ENCODE results near the gene CYP4F2.
A peak's percentile ranks its signal among the peaks of the same experiment; 100 is the strongest.
"Not testable (repeated sequence)": the region's sequence is repeated elsewhere in the genome, so short reads cannot be mapped to it uniquely, and the experiment has no call there.

Gene CYP4F2, protein sequence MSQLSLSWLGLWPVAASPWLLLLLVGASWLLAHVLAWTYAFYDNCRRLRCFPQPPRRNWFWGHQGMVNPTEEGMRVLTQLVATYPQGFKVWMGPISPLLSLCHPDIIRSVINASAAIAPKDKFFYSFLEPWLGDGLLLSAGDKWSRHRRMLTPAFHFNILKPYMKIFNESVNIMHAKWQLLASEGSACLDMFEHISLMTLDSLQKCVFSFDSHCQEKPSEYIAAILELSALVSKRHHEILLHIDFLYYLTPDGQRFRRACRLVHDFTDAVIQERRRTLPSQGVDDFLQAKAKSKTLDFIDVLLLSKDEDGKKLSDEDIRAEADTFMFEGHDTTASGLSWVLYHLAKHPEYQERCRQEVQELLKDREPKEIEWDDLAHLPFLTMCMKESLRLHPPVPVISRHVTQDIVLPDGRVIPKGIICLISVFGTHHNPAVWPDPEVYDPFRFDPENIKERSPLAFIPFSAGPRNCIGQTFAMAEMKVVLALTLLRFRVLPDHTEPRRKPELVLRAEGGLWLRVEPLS

DNA sequence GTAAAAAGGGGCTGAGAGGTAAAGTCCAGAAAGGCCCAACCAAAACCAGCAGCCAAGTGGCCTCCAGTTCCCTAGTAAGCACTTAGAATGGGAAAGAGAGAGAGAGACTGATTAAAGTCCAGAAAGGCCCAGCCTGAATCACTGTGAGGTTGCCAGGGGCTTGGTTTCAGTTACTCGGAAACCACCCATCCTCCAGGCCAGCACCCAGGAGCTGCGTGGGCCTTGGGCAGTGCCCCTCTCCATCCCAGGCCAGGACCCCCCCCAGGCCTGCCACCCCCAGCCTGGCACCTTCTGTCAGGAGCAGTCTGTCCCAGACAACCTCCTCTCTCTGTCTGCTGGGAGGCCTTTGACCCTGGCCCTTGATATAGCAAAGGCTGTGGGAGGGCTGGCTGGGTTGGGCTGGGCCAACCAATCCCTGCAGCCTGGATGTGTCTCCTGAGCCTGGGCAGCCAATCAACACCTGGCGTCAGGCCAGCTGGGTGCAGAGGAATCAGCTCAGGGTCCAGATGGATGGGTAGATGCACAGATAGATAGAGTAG is at the start of gene CYP4F2:
Gene CYP4F2 (minus strand): TSS at position 337 of the 539 bp plus-strand sequence. CDS start 463 bp downstream, outside the sequence.
- FAIRE-seq (no peak), DNase-seq (ENCODE audit: low spot score) (no peak)

- no peak for DNase-seq (ENCODE audit: low spot score)
- FAIRE-seq, result no peak
Observed at GRCh38 chr19:15945301-15945700, 47.4 kb upstream of the CYP4F2 start.

DNA sequence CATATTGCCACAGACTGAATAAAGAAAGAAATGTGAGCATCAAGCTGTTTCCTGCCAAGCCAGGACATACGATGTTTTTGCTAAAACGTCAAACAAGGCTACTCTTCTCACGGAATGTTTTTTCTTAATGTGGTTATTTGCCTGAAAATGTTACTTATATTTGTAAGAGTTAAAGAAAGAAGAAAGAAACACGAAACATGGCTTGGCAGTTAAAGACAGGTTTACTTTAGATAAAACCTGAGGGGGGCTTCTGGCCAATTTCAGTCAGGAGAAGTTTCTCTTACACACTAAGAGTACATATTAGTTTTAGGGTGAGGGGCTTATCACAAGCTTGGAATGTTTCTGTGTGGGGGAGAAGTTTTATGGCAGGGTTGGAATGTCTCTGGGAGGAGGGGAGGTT is 46.5 kb upstream of the CYP4F2 start:
- FAIRE-seq, result no peak

GRCh38 chr19:15937771-15938170 is 39.9 kb upstream of the CYP4F2 start:
- DNase-seq (ENCODE audit: low spot score), result no peak
- FAIRE-seq, result no peak

More for the DNA sequence above, 46.5 kb upstream of the CYP4F2 start:
- DNase-seq (ENCODE audit: low spot score), result no peak

DNA sequence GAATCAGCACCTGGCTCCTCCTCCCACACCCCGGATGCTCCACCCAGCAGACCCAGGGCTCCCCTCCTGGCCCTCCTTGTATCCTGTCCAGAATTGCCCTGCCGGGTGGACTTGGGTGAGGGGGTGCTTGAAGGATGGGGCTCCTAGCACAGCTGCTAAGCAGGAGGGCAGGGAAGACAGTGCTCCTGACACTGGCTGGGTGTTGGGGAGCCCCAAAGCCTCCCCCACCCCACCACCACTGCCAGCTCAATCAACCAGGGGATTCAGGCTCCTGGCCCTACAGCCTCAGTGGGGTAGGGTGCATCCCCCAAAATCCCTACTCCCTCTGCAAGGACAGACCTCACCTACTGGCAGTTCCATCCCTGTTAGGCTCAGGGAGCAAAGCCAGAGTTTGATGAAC is 39.1 kb upstream of the CYP4F2 start:
- DNase-seq (ENCODE audit: low spot score), result no peak
- no peak for FAIRE-seq

- FAIRE-seq, result no peak
- no peak for DNase-seq (ENCODE audit: low spot score)
Observed at GRCh38 chr19:15936173-15936572, 38.3 kb upstream of the CYP4F2 start.

GRCh38 chr19:15935167-15935702 is 37.4 kb upstream of the CYP4F2 start:
- no peak for DNase-seq (ENCODE audit: low spot score)
- no peak for FAIRE-seq

DNA sequence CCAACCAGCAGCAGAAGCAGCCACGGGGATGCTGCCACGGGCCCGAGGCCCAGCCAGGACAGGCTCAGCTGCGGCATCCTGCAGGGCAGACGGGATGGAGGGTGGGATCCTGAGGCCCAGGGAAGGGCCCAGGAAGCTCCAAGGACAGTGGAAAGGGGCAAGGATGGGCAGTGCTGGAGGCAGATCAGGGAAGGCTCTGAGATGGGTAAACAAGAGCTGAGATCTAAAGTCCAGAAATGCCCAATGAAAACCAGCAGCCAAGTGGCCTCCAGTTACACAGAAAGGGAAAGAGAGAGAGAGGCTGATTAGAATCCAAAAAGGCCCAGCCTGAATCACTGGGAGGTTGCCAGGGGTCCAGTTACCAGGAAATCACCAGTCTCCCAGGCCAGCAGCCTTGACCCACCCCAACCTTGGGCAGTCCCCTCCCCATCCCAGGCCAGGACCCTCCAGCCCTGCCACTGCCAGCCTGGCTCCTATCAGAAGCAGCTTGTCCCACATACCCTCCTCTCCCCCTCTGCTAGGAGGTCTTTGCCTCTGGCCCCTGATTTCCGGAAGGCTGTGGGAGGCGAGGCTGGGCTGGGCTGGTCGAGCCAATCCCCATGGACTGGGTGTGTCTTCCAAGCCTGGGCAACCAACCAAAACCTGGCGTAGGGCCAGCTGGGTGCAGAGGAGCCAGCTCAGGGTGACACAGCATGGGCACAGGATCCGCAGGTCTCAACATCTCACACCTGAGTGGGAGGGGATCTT is 36.6 kb upstream of the CYP4F2 start, which contains the start of gene CYP4F11:
Gene CYP4F11 (minus strand): TSS at position 198 of the 747 bp plus-strand sequence. CDS start 121 bp downstream, at position 77.
- DNase-seq (ENCODE audit: low spot score), result peak; percentile 61
- no peak for FAIRE-seq

- not testable (repeated sequence) for FAIRE-seq; DNase-seq (ENCODE audit: low spot score)
Observed at GRCh38 chr19:15933761-15934331, 36.0 kb upstream of the CYP4F2 start.

DNA sequence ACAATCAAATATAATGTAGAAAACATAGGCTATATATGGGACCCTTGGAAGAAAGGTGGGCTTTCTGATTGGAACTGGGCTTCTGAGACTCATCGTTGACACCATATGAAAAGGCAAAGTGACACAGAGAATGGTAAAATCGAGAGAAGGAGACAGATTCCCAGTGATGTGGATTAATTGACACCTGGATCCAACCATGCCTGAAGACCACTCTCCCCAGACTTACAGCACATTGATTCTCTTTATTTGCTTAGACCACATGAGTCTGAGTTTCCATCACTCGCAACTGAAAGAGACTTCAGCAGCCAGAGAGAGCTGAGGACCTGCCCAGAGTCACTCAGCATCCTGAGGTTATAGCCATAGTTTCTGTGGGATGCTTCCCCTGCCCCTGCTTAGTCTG is 30.4 kb upstream of the CYP4F2 start:
- DNase-seq (ENCODE audit: low spot score) (no peak), FAIRE-seq (no peak)

DNA sequence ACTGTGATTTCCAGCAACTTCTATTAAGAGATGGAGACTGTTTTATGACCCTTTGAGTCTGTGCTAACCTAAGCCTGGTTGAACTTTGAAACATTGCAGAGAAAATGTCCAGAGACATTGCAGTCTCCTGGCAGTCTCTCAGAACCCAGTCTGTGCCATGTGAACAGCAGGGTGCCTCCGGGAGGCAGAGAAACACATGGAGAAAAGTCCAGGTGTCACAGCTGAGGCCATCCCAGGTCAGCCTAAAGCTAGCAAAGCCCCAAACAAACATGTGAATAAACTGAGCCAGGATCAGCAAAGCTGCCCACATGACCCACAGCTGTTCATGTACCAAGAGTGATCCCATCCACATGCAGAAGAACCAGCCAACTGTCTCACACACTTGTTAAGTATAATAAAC is 28.6 kb upstream of the CYP4F2 start:
- DNase-seq (ENCODE audit: low spot score), result no peak
- FAIRE-seq, result no peak

- FAIRE-seq (no peak), DNase-seq (ENCODE audit: low spot score) (no peak)
Observed at GRCh38 chr19:15923702-15924101, 25.8 kb upstream of the CYP4F2 start.

DNA sequence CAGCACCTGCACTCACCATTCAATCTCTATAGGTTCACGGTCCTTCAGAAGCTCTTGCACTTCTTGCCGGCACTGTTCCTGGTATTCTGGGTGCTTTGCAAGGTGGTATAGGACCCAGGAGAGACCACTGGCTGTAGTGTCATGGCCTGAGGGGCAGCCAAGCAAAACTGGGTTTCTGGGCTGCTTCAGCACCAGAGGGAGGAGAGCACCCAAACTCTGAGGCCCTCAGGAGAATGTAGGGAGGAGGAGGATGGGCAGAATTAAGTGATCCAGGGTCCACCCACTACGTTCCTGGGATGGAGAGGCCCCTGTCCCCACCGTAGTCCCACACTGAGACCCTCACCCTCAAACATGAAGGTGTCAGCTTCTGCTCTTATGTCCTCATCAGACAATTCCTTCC is 24.1 kb upstream of the CYP4F2 start:
- no peak for DNase-seq (ENCODE audit: low spot score)
- no peak for FAIRE-seq

GRCh38 chr19:15919243-15919642 is 21.4 kb upstream of the CYP4F2 start:
- no peak for FAIRE-seq
- no peak for DNase-seq (ENCODE audit: low spot score)

- no peak for FAIRE-seq
- no peak for DNase-seq (ENCODE audit: low spot score)
Observed at GRCh38 chr19:15915109-15915508, 17.2 kb upstream of the CYP4F2 start.

DNA sequence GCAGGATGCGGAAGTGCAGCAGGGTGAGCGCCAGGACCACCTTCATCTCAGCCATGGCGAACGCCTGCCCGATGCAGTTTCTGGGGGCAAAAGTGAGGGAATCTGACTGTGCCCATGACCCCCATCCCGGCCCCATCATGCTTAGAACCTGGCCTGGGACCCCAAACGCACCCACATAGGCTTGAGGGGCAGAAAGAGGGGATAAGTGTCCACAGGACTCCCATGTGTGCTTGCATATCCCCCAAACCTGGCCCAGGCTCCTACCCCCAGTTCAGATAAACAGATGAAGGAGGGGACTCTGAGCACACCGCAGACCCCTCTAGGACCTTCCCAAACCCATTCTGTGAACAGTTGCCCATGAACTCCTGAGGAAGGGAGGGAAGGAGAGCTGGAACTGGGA is 16.0 kb upstream of the CYP4F2 start:
- DNase-seq (ENCODE audit: low spot score) (no peak), FAIRE-seq (no peak)

GRCh38 chr19:15913384-15913783 is 15.5 kb upstream of the CYP4F2 start:
- DNase-seq (ENCODE audit: low spot score), result no peak
- FAIRE-seq, result no peak

DNA sequence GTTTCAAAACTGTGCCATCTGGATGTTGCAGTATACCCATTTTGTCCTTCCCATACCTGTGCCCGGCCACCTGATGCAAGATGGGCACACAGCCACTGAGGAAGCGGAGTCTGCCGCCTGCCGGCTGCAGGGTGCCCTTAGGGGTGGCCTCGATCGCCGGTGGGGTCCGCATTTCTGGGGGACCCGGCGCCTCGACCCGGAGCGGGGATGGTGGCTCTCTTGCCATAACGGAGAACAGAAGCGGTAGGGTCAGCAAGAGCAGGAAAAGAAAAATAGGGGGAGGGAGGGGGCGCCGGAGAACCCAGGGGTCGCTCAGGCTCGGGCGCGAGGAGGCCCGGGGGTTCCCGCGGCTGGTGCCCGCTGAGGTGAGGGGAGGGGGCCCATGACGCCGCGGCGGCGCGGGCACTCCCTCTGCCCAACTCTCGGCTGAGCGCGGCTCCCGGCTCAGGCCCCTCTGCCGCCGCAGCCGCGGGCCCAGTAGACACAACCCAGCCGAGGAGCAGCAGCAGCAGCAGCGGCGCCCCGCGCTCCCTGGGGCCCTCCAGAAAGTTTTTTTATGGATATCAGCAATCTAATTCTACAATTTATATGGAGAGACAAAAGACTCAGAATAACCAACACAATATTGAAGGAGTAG is 13.8 kb upstream of the CYP4F2 start:
- DNase-seq (ENCODE audit: low spot score) (no peak), FAIRE-seq (no peak)

DNA sequence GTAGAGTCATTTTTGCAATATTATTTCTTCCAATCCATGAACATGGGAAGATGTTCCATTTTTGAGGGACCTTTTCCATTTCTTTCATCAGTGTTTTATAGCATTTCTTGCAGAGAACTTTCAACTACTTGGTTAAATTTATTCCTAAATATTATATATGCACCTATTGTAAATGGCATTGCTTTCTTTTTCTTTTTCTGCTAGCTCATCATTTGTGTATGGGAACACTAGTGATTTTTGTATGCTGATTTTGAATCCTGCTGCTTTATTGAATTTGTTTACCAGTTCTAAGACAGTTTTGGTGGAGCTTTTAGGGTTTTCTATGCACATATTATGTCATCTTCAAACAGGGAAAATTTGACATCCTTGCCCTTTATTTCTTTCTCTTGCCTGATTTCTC is 7.2 kb upstream of the CYP4F2 start:
- FAIRE-seq (no peak), DNase-seq (ENCODE audit: low spot score) (no peak)

- not testable (repeated sequence) for FAIRE-seq
Observed at GRCh38 chr19:15902898-15903297, 5.0 kb upstream of the CYP4F2 start.

DNA sequence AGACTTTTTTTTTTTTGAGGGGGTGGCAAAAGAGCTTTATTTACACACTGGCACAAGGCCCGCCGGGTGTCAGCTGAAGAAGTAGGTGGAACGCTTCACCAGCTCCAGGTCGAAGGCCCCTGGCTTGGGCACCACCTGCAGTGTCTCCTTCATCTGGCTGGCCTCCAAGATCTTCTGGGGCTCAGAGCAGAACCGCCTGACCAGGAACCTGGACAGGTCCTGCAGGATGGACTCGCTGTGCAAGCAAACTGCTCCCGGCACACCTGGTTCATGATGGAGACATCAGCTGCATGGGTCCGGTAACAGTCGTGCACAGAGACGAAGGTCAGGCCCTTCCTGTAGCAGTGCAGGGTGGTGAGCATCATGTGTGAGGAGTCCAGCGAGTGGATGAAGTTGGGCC is 4.4 kb upstream of the CYP4F2 start:
- FAIRE-seq (no peak), DNase-seq (ENCODE audit: low spot score) (no peak)

More at GRCh38 chr19:15902898-15903297, 5.0 kb upstream of the CYP4F2 start:
- not testable (repeated sequence) for DNase-seq (ENCODE audit: low spot score)
